Uterus (tissue), 4 donors: Measurements from ENCODE around the gene SIN3B. TPM values are rescaled to one million over a fixed set of nuclear protein-coding genes. Genes with fewer than 3 reads are reported as not detected.

Source experiments
- DNase-seq, 2 donors: peaks; one replicate each; pipeline ENCODE4 v3.0.0-alpha.2; 2019 to 2020
- H3K27ac ChIP-seq, 2 donors: fragments of 200-600 bp; sonication (generic); 1 replicate in 1 of 2; 2 replicates in 1 of 2; pipeline ENCODE4 v1.5.1; 2016 to 2018
- H3K27me3 ChIP-seq, 2 donors: fragments of 200-600 bp; sonication (generic); one replicate each; pipeline ENCODE4 v1.5.1; 2018 to 2019; ENCODE audit warnings: control low read depth in 1 of 2
- H3K36me3 ChIP-seq, 2 donors: fragments of 200-600 bp; sonication (generic); one replicate each; pipeline ENCODE4 v1.5.1; 2019; ENCODE audit warnings: control low read depth in 1 of 2
- H3K4me1 ChIP-seq, 2 donors: fragments of 200-600 bp; sonication (generic); one replicate each; pipeline ENCODE4 v1.5.1; 2018 to 2019; ENCODE audit warnings: control low read depth in 1 of 2
- H3K4me3 ChIP-seq, 2 donors: fragments of 200-600 bp; sonication (generic); 1 replicate in 1 of 2; 2 replicates in 1 of 2; pipeline ENCODE4 v1.5.1; 2018 to 2019; ENCODE audit warnings: mild to moderate bottlenecking in 1 of 2
- H3K9me3 ChIP-seq, 2 donors: fragments of 200-600 bp; sonication (generic); one replicate each; pipeline ENCODE4 v1.5.1; 2019; ENCODE audit warnings: control low read depth in 1 of 2
- POLR2A ChIP-seq, 2 donors: fragments of 450-650 bp; IDR thresholded peaks; one replicate each; pipeline ENCODE4 v1.6.1; 2016; ENCODE audit warnings: antibody characterized with exemption in 2 of 2, mild to moderate bottlenecking in 1 of 2, moderate library complexity in 1 of 2
- intact Hi-C: fragments of 100-400 bp; cut with DNase I; formaldehyde crosslinking; loops from one replicate; pipeline ENCODE4 v1.15.1; 2023; ENCODE audit warnings: low total_unique reads
- small RNA-seq: library from RNA; depleted of rRNA; stranded (forward); fragments of <200 nt; gene quantifications from one replicate; pipeline ENCODE3, GENCODE V24; 2016
- total RNA-seq, 4 donors: library from RNA; depleted of rRNA in 3 of 4; stranded (reverse); fragments of >200 nt in 3 of 4; gene quantifications; one replicate each; pipeline versions ENCODE4 v1.1.0 to v1.2.4, GENCODE V29; 2014 to 2023
- TF ChIP-seq, protein P1 (sequence below), 4 experiments: fragments of 200-600 bp in 2 of 4; fragments of 450-650 bp in 2 of 4; sonication (generic) in 2 of 4; IDR thresholded peaks; one replicate each; pipeline ENCODE4 v1.5.1; 2016 to 2019; ENCODE audit warnings: antibody characterized with exemption in 4 of 4, mild to moderate bottlenecking in 2 of 4, moderate library complexity in 1 of 4
- donor health status: DM: yes; HTN: yes; CAD: no.

SIN3B gene
- total RNA-seq, 4 donors from 2014 or later: 21.2 to 149 (median 92.3) TPM

DNA sequence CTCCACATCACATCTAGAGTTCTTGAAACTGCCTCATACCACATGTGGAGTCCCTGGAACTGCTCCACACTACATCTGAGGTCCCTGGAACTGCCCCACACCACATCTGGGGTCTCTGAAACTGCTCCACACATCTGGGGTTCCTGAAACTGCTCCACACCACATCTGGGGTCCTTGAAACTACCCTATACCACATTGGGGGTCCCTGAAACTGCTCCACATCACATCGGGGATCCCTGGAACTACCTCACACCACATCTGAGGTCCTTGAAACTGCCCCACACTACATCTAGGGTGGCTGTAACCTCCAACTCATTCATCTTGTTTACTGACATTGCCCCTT is 93.4 kb downstream of the SIN3B start:
- no peaks in the 10 kb centered on the region for H3K9me3 ChIP-seq
- no peak overlapping the region for H3K4me3 ChIP-seq
- no peak overlapping the region for H3K27ac ChIP-seq
- intact Hi-C loops: no loop called here
- DNase-seq: no peak
- no peaks in the 10 kb centered on the region for H3K27me3 ChIP-seq
- TF ChIP-seq, protein P1, sequence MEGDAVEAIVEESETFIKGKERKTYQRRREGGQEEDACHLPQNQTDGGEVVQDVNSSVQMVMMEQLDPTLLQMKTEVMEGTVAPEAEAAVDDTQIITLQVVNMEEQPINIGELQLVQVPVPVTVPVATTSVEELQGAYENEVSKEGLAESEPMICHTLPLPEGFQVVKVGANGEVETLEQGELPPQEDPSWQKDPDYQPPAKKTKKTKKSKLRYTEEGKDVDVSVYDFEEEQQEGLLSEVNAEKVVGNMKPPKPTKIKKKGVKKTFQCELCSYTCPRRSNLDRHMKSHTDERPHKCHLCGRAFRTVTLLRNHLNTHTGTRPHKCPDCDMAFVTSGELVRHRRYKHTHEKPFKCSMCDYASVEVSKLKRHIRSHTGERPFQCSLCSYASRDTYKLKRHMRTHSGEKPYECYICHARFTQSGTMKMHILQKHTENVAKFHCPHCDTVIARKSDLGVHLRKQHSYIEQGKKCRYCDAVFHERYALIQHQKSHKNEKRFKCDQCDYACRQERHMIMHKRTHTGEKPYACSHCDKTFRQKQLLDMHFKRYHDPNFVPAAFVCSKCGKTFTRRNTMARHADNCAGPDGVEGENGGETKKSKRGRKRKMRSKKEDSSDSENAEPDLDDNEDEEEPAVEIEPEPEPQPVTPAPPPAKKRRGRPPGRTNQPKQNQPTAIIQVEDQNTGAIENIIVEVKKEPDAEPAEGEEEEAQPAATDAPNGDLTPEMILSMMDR (IDR thresholded peaks at IDR 0.05): no peak
- no peak for TF ChIP-seq POLR2A (IDR thresholded peaks at IDR 0.05)
- no peaks in the 10 kb centered on the region for H3K4me1 ChIP-seq
- no peaks in the 10 kb centered on the region for H3K36me3 ChIP-seq

DNA sequence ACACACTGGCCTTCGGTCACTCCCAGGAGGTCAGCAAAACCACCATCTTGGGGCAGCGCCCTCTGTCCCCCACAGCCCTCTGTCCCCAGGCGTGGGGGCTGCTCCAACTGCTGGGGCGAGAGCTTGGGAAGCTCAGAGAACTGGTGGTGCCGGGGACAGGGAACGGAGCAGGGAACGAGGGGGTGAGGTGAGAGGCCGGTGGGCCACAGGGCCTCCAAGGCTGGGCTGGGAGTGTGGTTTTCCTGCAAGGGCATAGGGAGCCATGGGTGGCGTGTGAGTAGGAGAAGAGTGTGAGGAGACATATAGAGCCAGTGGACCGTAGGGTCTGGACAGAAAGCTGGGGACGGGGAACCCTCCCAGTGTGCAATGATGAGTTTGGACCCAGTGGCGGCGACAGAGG is 93.8 kb downstream of the SIN3B start:
- no peak overlapping the region for H3K27ac ChIP-seq
- TF ChIP-seq, protein P1 (IDR thresholded peaks at IDR 0.05): no peak
- no peak for TF ChIP-seq POLR2A (IDR thresholded peaks at IDR 0.05)
- no peak overlapping the region for H3K4me3 ChIP-seq
- H3K36me3 ChIP-seq: no peaks in the 10 kb centered on the region
- no peak for DNase-seq
- no peaks in the 10 kb centered on the region for H3K27me3 ChIP-seq
- intact Hi-C loops: no loop called here
- no peaks in the 10 kb centered on the region for H3K4me1 ChIP-seq
- H3K9me3 ChIP-seq: no peaks in the 10 kb centered on the region

DNA sequence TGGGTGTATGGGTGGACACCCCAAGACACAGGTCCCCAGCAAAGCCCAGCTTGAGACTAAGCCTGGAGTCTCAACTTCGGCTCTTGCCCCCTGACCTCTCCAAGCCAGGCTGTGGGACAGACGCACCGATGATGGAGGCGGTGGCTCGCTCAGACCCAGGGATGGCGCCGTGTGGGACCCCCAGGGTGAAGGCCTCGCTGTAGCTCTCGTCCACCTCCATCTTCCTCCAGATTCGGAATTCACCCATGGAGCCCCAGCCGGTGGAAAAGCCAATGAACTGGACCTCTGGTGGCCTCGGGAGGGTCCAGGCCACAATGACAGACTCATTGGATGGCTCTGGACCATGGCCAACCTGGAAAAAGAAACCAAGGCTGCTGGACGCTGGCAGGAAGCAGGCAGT is 98.7 kb downstream of the SIN3B start:
- no peak overlapping the region for H3K4me3 ChIP-seq
- H3K4me1 ChIP-seq: no peaks in the 10 kb centered on the region
- DNase-seq: no peak
- H3K36me3 ChIP-seq: no peaks in the 10 kb centered on the region
- no peak for TF ChIP-seq POLR2A (IDR thresholded peaks at IDR 0.05)
- TF ChIP-seq, protein P1 (IDR thresholded peaks at IDR 0.05): no peak
- no peaks in the 10 kb centered on the region for H3K9me3 ChIP-seq
- no peaks in the 10 kb centered on the region for H3K27me3 ChIP-seq
- intact Hi-C loops: no loop called here
- no peak overlapping the region for H3K27ac ChIP-seq

DNA sequence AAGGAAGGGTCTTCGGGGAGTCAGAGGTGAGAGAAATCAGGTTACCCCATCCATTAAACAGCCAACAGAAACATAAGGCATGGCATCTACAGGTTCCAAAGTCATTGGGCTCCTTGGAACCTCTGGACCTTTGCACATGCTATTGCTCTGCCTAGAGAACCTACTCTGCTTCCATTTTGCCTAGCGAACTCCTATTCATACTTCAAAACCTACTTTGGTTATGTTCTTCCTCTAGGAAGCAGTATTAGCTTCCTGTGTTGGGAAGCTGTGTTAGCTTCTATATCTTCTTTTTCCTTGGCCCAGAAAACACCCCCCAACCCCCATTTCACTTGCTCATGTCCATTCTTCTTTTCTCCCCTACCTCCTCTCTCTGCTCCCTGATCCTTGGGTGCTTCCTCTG is 99.2 kb downstream of the SIN3B start:
- Histone ChIP-seq H3K36me3 (no peaks in the 10 kb centered on the region), H3K27ac (no peak overlapping the region), H3K9me3 (no peaks in the 10 kb centered on the region), H3K4me3 (no peak overlapping the region), H3K4me1 (no peaks in the 10 kb centered on the region), H3K27me3 (no peaks in the 10 kb centered on the region)
- intact Hi-C loops: no loop called here
- TF ChIP-seq POLR2A (IDR thresholded peaks at IDR 0.05): no peak
- DNase-seq: no peak

DNA sequence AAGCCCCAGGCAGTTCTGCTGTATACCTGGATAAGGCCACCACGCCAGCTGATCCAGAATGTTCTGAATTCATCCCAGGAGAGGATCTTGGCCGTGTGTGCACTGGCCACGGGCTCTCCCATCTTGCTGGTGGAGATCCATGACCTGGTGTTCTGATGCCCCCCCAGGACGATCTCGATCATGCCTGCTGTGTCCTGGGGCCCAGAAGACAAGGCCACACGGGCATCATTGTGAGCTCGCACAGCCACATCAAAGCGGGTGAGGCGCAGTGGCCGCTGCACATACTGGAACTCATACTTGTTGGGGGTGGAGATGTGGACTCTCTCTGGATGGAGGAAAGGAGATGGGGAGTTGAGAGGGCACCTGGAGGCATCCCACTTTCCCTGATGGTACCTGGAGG is 99.7 kb downstream of the SIN3B start:
- TF ChIP-seq, protein P1 (IDR thresholded peaks at IDR 0.05): no peak
- TF ChIP-seq POLR2A (IDR thresholded peaks at IDR 0.05): no peak
- intact Hi-C loops: no loop called here
- H3K9me3 ChIP-seq: no peaks in the 10 kb centered on the region

More for the DNA sequence above, 99.7 kb downstream of the SIN3B start:
- no peak for DNase-seq
- Histone ChIP-seq H3K4me1 (no peaks in the 10 kb centered on the region), H3K27ac (no peak overlapping the region), H3K27me3 (no peaks in the 10 kb centered on the region), H3K36me3 (no peaks in the 10 kb centered on the region), H3K4me3 (no peak overlapping the region)

Small RNA genes lying within 50 kb of the gene (small RNA-seq; reads per million reads assigned to genes)
- gene AC008737.3: not detected
- gene RN7SL823P: not detected
- gene RN7SL835P: not detected

Other genes starting within 250 kb of the SIN3B start
- 10 to 100 TPM in 1 of 4 donors, 1 to 10 TPM in 3; 1.5 to 13.5 (median 3.6) TPM for gene MED26, start 201.2 kb upstream of the SIN3B start, total RNA-seq
- gene SMIM7, start 169.3 kb upstream of the SIN3B start, total RNA-seq: 100 to 1,000 TPM in 1 of 4 donors, 10 to 100 TPM in 3; 26.6 to 144 (median 85.0) TPM
- 1 to 10 TPM in 2 of 4 donors, not detected in 2; 3.5 to 5.0 TPM for gene TMEM38A, start 168.3 kb upstream of the SIN3B start, total RNA-seq
- 1 to 10 TPM in 1 of 4 donors, under 1 TPM in 2, not detected in 1; under 0.01 to 2.6 (median 0.21) TPM for gene NWD1, start 109.6 kb upstream of the SIN3B start, total RNA-seq
- 10 to 100 TPM in 1 of 4 donors, 1 to 10 TPM in 2, under 1 TPM in 1; 0.07 to 20.0 (median 6.3) TPM for gene F2RL3, start 59.6 kb downstream of the SIN3B start, total RNA-seq
- 10 to 100 TPM in 3 of 4 donors, 1 to 10 TPM in 1; 2.8 to 18.3 (median 15.7) TPM for gene CPAMD8, start 197.4 kb downstream of the SIN3B start, total RNA-seq
- 10 to 100 TPM in 2 of 4 donors, 1 to 10 TPM in 2; 2.6 to 11.5 (median 6.9) TPM for gene HAUS8, start 246.1 kb downstream of the SIN3B start, total RNA-seq
- 100 to 1,000 TPM in 1 of 4 donors, 10 to 100 TPM in 3; 17.6 to 117 (median 54.1) TPM for gene MYO9B, start 246.4 kb downstream of the SIN3B start, total RNA-seq